GM19468 (cell line): Measurements from ENCODE around the gene ADGRV1.
"Not testable (repeated sequence)": the region's sequence is repeated elsewhere in the genome, so short reads cannot be mapped to it uniquely, and the experiment has no call there.

Experiments used
- ATAC-seq: cut with Tn5 transposase; IDR thresholded peaks from one replicate; pipeline ENCODE4 v1.9.1; 2021; ENCODE audit warnings: mild to moderate bottlenecking, moderate library complexity, moderate number of reproducible peaks; ENCODE audit not compliant: unreplicated experiment; ENCODE audit errors: extremely low read depth

The ADGRV1 gene

GRCh38 chr5:90691533-90691932 lies 132.9 kb downstream of the ADGRV1 start:
- ATAC-seq = no peak

DNA sequence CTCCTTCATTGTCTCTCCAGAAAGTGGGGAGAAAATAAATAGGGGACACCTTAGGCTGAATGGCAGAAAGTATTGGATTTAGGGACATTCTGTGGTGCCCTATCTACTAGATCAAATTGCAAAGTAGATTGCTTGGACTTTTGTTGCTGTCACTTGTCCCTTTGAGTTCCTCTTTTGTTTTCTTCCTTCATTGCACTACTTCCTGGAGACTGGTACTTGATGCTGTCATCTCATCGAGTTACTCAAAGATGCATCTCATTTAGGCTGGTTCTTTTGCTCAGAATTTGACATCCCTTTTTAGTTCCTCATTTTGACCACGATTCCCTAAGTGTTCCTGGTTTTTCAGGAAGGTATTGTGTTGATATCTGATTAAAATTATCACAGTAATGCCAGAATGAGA lies 137.6 kb downstream of the ADGRV1 start:
- no peak for ATAC-seq

DNA sequence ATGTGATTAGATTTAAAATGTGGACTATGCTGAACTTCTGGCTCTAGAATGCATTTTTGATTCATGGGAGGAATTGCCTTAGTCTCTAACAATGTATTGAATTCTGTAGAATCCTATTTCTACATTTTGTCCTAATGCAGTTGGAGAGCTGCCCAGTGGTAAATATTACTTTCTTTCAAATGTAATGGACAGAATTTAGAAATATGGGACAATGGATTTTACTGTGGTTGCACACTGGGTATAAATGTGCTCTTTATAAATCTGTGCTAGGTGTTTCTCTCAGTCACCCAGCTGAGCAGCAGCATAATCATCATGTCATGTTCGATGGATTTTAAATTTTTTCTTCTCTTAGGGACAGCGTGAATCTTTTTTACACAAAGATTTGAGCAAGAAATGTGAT lies 141.7 kb downstream of the ADGRV1 start:
- ATAC-seq = no peak

- no peak for ATAC-seq
These were observed 145.3 kb downstream of the ADGRV1 start for GRCh38 chr5:90703932-90704331.

DNA sequence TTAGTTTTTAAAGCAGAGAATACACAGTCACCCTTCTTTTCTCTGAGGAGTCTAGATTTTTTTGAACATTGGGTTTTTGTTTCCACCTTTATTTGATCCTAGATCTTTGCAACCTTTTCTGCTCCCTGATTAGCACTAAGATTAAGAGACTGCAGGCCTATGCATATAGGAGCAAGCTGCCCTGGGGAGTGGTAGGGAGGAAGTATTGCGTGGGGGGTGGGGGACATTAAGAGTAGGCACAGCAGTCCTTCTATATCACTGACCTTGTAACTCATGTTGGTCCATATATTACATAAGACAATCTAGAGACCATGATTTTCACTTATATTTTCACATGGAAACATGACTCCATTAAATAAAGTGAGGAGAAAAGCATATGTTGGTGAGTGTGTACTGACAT lies 149.1 kb downstream of the ADGRV1 start:
- ATAC-seq = no peak

- no peak for ATAC-seq
These were observed 150.9 kb downstream of the ADGRV1 start for GRCh38 chr5:90709323-90710155.

- ATAC-seq = no peak
These were observed 159.8 kb downstream of the ADGRV1 start for GRCh38 chr5:90718387-90718786.

DNA sequence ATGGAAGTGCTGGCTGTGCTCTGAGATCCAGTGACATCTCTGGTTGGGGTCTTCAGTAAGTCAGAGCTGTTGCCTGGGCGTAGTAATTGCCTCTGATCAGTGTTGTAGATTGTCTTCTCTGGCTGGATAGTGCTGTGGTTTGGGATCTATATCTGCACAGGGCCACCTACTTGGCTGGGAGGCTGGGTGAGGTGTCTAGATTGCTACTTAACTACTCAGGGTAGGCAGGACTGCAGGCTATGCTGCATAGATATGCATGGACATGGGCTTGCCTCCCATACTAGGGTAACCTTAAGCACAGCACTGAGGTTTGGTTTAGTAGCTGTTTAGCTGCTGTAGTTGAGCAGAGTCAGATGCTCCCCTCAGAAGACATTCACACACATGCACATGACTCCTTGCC lies 181.0 kb downstream of the ADGRV1 start:
- ATAC-seq = no peak

GRCh38 chr5:90740244-90740799 lies 181.7 kb downstream of the ADGRV1 start:
- no peak for ATAC-seq

- no peak for ATAC-seq
These were observed 182.5 kb downstream of the ADGRV1 start for GRCh38 chr5:90741022-90741564.

DNA sequence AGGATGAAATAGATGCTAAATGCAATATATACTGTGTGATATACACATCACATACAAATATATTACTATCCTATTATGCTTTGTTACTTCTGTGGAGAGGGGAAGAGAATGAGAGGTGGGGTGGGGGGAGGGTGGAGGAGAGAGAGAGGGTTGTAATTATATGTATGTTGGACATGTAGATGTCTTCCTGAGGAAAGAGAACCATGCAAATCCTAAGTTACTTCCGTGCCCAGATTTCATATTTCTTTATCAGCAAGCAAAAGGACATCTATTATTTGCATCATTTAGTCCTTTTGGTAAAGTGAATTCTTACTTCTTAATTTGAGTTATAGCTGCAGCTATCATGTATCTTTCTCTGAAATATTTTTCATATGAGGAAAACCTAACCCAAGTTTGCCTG lies 187.5 kb downstream of the ADGRV1 start:
- ATAC-seq = no peak

GRCh38 chr5:90747175-90747574 lies 188.6 kb downstream of the ADGRV1 start:
- ATAC-seq = no peak

DNA sequence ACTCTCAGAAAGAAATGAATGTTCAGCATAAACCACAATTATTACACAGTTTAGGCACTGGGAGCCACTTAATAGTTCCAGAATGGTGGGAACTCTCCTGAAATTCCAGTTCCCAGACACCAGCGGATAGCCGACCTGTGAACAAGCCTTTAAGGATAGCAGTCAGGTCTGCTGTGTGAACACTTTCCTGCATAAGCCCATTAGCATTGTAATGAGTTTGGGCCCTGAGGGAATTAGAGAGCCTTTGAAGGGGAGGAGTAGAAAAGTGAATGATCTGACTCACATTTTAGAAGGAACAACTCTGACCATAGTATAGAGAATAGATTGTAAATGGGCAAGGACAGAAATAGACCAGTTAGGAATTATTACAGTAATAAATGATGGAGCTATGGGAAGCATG lies 189.1 kb downstream of the ADGRV1 start:
- ATAC-seq = no peak

DNA sequence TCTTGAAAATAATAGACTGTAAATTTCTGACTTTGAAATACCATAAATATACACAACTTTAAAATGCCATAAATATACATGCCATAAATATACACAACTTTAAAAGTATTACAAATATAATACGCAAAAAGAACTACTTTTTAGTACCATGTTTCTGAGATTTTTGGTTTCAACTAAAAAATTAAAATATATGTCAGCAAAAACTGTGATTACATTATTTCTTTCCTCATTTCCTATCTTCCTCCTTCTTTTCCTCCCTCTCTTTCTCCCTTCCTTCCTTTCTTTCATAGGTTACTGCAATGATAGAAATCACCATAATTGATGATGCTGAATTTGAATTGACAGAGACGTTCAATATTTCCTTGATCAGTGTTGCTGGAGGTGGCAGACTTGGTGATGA lies 200.5 kb downstream of the ADGRV1 start:
- no peak for ATAC-seq

- no peak for ATAC-seq
These were observed 209.1 kb downstream of the ADGRV1 start for GRCh38 chr5:90767710-90768109.

DNA sequence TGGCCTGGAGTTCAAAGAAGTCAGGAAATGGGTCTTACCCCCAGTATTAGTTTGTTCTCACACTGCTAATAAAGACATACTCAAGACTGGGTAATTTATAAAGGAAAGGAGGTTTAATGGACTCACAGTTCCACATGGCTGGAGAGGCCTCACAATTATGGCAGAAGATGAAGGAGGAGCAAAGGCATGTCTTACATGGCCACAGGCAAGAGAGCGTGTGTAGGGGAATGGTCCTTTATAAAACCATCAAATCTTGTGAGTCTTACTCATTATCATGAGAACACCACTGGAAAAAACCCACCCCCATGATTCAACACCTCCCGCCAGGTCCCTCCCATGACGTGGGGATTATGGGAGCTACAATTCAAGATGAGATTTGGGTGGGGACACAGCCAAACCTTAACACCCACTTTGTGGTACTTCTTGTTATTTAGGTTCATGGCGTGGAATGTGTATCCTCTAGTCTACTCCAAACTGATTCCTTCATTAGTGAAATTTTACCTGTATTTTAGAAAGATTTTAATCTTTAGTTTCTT lies 211.5 kb downstream of the ADGRV1 start:
- not testable (repeated sequence) for ATAC-seq

DNA sequence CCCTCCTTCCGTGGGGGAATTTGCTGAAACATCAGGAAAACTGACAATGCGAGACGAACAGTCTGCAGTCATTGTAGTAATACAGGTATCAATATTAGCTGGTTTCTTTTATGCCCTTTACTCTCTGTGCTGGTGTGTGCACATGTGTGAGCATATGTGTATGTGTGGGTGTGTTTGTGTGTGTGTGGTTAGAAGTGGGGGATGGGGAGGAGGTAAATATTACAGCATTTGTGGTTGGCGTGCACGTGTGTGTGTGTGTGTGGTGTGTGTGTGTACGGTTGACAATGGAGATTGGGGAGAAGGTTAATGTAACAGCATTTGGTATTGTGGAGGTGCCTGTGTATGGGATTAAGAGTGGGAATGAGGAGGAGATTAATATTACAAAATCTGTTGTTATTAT lies 219.4 kb downstream of the ADGRV1 start:
- ATAC-seq = no peak

DNA sequence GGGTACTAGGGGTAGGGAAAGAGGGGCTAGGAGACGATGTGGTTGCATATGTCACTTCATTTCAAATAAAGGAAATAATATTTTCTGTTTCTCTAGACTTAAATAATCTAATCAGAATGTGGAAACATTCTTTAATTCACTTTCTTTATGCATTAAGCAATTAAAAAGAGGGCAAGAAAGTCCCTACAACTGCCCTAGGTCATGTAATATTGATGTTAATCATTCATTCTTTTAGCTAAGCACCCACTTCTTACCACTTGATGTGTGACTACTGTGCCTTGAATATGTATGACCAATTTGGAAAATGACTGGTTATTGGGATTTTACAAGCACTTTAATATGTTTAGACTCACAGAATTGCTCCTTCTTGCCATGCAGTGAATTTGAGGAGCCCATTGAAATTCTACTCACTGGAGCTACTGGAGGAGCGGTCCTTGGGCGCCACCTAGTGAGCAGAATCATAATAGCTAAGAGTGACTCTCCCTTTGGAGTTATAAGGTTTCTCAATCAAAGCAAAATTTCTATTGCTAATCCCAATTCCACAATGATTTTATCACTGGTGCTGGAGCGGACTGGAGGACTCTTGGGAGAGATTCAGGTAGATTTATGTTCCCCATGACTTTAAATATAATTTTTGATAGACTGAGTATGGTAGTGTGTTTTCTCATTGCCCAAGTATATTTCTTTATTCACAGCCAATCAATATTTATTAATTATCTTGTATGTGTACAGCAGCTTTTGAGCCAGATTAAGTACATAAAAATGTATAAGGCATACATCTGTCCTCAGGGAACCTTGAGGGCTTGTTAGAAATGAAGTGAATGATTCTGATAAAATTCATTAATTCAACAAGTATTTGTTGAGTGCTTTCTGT lies 225.1 kb downstream of the ADGRV1 start:
- ATAC-seq = peak; percentile 75

DNA sequence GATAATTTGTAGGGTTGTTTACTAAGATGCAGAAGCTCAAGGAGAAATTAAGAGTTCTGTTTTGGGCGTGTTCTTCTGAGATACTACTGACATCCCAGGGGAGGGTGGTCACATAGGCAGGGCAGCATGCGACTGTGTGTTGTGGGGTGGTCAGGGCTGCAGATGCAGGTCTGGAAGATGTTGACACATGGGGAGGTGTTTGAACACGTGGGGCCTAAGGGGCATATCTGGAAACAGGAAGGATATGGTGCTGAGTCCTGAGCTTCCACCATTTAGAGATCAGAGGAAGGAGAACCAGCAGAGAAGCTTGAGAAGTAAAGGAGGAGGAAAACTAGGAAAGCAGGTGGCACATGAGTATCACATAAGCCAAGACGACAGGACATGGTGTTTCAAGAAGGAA lies 228.2 kb downstream of the ADGRV1 start:
- no peak for ATAC-seq

GRCh38 chr5:90792725-90793124 lies 234.1 kb downstream of the ADGRV1 start:
- no peak for ATAC-seq

DNA sequence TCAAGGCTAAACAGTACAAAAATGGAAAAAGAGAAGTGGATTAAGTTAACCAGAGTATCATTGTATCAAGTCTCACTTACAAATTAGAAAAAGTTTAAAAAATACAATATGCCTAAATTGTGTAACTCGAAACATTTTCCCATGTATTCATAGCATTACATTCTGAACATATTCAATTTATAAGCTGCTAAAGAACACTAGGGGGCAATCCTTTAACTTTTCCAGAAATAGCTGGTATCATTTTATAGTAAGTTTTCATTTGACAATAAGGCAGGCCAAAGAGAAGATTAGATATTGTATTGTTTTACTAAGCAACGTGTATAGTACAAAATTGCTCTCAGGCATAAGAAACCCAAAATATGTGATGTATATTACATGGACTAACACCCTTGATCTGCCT lies 234.6 kb downstream of the ADGRV1 start:
- no peak for ATAC-seq
